Astrocyte (in vitro differentiated cells and primary cell): ENCODE data around the gene UVSSA.
"Not testable (repeated sequence)": the region's sequence is repeated elsewhere in the genome, so short reads cannot be mapped to it uniquely, and the experiment has no call there.

Source experiments
- EZH2 ChIP-seq: IDR thresholded peaks from 2 replicates; pipeline ENCODE4 v1.6.1; 2012; ENCODE audit warnings: mild to moderate bottlenecking, low read length, inconsistent platforms; ENCODE audit not compliant: insufficient read depth
- TF ChIP-seq, protein P1 (sequence below): IDR thresholded peaks from 2 replicates; pipeline ENCODE4 v1.5.1; 2011; ENCODE audit warnings: low read depth, mild to moderate bottlenecking, inconsistent platforms, low read length, moderate library complexity; ENCODE audit not compliant: insufficient read depth

DNA sequence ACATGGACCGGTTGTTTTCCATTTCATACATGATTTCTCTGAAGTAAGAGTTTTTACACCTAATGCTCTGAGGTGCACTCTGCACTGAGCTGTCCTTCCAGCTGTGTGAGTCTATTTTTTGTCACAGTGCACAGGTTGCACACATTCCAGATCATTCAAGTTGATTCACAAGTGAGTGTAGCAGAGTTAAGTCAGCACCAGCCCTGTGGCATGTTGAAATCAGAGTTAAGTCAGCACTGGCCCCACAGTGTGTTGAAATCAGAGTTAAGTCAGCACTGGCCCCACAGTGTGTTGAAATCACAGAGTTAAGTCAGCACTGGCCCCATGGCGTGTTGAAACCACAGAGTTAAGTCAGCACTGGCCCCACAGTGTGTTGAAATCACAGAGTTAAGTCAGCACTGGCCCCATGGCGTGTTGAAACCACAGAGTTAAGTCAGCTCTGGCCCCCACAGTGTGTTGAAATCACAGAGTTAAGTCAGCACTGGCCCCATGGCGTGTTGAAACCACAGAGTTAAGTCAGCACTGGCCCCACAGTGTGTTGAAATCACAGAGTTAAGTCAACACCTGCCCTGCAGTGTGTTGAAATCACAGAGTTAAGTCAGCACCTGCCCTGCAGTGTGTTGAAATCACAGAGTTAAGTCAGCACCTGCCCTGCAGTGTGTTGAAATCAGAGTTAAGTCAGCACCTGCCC lies 11.7 kb upstream of the UVSSA start:
- TF ChIP-seq, protein P1, sequence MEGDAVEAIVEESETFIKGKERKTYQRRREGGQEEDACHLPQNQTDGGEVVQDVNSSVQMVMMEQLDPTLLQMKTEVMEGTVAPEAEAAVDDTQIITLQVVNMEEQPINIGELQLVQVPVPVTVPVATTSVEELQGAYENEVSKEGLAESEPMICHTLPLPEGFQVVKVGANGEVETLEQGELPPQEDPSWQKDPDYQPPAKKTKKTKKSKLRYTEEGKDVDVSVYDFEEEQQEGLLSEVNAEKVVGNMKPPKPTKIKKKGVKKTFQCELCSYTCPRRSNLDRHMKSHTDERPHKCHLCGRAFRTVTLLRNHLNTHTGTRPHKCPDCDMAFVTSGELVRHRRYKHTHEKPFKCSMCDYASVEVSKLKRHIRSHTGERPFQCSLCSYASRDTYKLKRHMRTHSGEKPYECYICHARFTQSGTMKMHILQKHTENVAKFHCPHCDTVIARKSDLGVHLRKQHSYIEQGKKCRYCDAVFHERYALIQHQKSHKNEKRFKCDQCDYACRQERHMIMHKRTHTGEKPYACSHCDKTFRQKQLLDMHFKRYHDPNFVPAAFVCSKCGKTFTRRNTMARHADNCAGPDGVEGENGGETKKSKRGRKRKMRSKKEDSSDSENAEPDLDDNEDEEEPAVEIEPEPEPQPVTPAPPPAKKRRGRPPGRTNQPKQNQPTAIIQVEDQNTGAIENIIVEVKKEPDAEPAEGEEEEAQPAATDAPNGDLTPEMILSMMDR: not testable (repeated sequence)
- not testable (repeated sequence) for TF ChIP-seq EZH2
